ENCODE results near the gene BCR.

BCR gene

GRCh38 chr22:23275751-23276150, 95.4 kb downstream of the BCR start:
- H3K9me3 ChIP-seq, result no peaks in the 10 kb centered on the region
- H3K4me3 ChIP-seq (ENCODE audit: low read depth, low read length), result no peak overlapping the region
- H3K4me1 ChIP-seq, result no peaks in the 10 kb centered on the region
- TF ChIP-seq, protein P1, sequence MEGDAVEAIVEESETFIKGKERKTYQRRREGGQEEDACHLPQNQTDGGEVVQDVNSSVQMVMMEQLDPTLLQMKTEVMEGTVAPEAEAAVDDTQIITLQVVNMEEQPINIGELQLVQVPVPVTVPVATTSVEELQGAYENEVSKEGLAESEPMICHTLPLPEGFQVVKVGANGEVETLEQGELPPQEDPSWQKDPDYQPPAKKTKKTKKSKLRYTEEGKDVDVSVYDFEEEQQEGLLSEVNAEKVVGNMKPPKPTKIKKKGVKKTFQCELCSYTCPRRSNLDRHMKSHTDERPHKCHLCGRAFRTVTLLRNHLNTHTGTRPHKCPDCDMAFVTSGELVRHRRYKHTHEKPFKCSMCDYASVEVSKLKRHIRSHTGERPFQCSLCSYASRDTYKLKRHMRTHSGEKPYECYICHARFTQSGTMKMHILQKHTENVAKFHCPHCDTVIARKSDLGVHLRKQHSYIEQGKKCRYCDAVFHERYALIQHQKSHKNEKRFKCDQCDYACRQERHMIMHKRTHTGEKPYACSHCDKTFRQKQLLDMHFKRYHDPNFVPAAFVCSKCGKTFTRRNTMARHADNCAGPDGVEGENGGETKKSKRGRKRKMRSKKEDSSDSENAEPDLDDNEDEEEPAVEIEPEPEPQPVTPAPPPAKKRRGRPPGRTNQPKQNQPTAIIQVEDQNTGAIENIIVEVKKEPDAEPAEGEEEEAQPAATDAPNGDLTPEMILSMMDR (IDR thresholded peaks at IDR 0.05; ENCODE audit: low read depth, low read length), result no peak
- H3K27me3 ChIP-seq, result no peaks in the 10 kb centered on the region
- no peaks in the 10 kb centered on the region for H3K36me3 ChIP-seq
- DNase-seq, result no peak

GRCh38 chr22:23276656-23277582, 96.6 kb downstream of the BCR start:
- no peak for DNase-seq
- Histone ChIP-seq H3K9me3 (no peaks in the 10 kb centered on the region), H3K27me3 (no peaks in the 10 kb centered on the region), H3K4me1 (no peaks in the 10 kb centered on the region), H3K36me3 (no peaks in the 10 kb centered on the region), H3K4me3 (ENCODE audit: low read depth, low read length) (no peak overlapping the region)
- TF ChIP-seq, protein P1 (IDR thresholded peaks at IDR 0.05; ENCODE audit: low read depth, low read length), result no peak

DNA sequence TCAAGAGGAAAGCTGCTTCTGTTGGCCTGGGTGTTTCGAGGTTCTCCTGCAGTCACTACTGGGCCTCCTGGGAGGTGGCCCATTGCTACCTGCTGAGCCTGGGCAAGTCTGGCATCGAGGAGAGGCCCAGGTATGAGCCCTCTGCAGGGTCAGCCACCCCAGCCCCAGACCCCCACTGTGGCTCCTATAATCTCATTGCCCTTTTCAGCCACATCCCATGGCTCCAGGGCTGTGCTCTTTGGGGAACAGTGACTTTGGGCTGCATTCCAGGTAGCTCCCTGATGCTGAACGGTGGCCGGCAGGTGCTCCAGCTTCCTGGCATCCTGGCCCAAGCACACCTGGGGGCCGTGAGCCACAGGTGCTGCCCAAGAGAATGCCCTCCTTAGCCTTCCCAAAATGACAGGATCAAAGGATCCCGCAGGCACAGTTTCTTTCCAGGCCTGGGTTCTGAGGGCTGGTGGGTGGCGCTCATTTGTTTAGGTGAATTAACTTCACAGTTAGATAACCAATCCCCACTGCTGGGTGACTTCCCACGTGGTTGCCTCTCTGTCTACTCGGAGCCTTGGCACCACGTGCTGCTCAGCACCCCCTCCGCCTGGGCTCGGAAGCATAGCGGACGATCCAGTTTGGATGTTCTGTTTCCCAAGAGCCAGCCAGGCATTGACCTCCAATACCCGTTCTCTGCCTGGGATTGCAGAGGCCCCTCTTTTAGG, 97.4 kb downstream of the BCR start:
- Histone ChIP-seq H3K27me3 (no peaks in the 10 kb centered on the region), H3K9me3 (no peaks in the 10 kb centered on the region), H3K36me3 (no peaks in the 10 kb centered on the region), H3K4me1 (no peaks in the 10 kb centered on the region), H3K4me3 (ENCODE audit: low read depth, low read length) (no peak overlapping the region)
- DNase-seq, result no peak
- TF ChIP-seq, protein P1 (IDR thresholded peaks at IDR 0.05; ENCODE audit: low read depth, low read length), result no peak

DNA sequence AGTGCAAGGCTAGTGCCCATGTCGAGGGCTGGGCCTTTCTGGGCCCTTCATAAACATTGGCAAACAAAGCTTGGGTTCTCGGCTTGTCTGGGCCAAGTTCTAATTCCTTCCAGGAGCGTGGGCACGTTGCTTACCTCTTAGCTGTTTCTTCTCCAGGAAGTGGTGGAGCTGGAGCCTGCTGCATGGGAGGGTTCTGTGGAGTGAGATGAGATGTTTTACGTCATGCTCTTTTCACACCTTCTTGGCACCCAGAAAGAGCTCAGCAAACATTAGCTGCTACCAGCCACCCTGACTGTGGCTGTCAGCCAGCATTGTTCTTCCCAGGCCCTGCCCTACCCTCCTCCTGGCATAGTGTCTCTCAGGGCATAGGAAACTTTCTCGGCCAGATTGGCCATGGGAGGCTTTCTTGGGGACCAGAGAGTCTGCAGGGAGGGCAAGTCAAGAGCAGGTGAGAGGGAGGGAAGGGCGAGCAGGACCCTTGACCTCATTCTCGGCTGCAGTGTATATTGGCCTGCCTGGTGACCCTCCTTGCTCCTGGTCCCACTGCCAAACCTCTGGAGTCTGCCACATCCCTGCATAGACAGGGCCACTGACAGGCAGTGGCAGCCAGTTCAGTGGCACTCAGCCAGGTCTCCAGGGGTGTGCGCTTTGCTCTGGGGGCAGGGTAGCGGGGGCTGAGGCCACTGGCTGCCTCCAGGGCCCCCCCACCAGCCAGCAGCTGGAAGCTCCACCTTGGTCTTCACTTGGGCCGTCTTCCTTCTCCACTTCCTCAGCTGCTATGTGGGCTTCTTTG, 98.8 kb downstream of the BCR start:
- Histone ChIP-seq H3K9me3 (no peaks in the 10 kb centered on the region), H3K36me3 (no peaks in the 10 kb centered on the region)

GRCh38 chr22:23279781-23280180, 99.5 kb downstream of the BCR start:
- DNase-seq, result no peak
- Histone ChIP-seq H3K9me3 (no peaks in the 10 kb centered on the region), H3K4me1 (no peaks in the 10 kb centered on the region), H3K4me3 (ENCODE audit: low read depth, low read length) (no peak overlapping the region), H3K36me3 (no peaks in the 10 kb centered on the region), H3K27me3 (no peaks in the 10 kb centered on the region)
- TF ChIP-seq, protein P1 (IDR thresholded peaks at IDR 0.05; ENCODE audit: low read depth, low read length), result no peak

More for the DNA sequence above, 98.8 kb downstream of the BCR start:
- TF ChIP-seq, protein P1 (IDR thresholded peaks at IDR 0.05; ENCODE audit: low read depth, low read length), result no peak
- Histone ChIP-seq H3K27me3 (no peaks in the 10 kb centered on the region), H3K4me1 (no peaks in the 10 kb centered on the region), H3K4me3 (ENCODE audit: low read depth, low read length) (no peak overlapping the region)
- DNase-seq, result no peak

All from BE2C (cell line).